ENCODE measurements around the gene CATSPER3.
A peak's percentile ranks its signal among the peaks of the same experiment; 100 is the strongest.

The CATSPER3 gene

DNA sequence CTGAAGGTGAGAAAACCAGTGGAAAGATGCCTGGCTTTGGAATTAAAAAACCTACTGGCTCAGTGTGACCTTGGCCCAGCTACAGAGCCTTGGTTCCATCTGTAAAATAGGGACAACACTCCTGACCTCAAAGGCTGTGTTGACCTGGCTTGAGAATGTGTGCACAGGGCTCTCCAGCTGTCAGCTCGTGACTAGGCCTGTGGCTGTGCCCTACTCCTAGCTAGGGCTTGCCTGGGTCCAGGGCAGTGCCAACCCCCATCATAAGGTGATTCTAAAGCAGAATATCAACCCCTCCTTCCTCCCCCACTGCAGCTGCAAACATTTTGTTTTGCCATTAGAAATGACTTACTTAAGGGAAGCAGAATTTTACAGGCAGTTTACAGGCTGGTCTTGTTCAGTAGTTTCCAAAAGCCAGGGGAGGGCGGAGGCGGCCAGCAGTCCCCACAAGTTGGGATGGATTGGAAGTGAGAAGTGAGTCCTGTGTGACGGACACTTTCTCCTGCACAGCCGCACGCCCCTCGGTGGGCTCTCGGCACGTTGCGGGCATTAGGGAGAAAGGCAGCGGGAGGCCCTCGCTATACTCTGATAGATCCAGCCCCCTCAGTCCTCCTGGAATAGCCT lies 59.0 kb downstream of the CATSPER3 start:
- peak; percentile 50 for DNase-seq (ENCODE audit: low read depth)
- no peaks in the 10 kb centered on the region for H3K36me3 ChIP-seq (ENCODE audit: control insufficient read depth, insufficient read depth, low read length, severe bottlenecking)
- H3K9ac ChIP-seq (ENCODE audit: low read length) = no peak overlapping the region
- H3K4me1 ChIP-seq (ENCODE audit: control insufficient read depth, insufficient read depth, low read length) = no peaks in the 10 kb centered on the region
- H3K27me3 ChIP-seq (replicated peaks; ENCODE audit: control insufficient read depth, insufficient read depth, low read length) = peaks cover 55% of the 10 kb centered on the region
- peaks cover 4% of the 10 kb centered on the region for H3K9me3 ChIP-seq (ENCODE audit: control insufficient read depth, low read length)
- H3K4me3 ChIP-seq (ENCODE audit: low read length) = no peak overlapping the region

DNA sequence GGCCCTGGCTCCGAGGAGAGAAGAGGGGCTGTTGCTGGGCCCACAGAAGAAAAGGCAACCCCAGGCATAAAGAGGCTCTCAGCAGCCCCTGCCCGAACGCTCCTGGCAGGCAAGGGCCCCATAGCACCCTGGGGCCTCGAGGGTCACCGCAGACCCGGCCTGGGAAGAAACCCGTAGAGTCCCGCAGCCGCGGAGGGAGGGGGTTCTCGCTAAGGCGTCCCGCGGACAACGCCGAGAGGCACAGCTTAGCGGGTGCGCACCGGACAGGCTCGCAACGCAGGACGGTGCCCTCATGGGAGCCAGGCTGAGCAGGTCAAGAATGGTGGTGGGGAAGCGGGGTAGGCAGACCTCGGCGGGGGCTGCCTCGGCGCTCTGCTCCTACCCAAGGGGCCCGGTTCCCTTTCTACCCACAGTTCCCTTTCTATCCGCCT lies 59.6 kb downstream of the CATSPER3 start:
- DNase-seq (ENCODE audit: low read depth) = peak; percentile 56
- Histone ChIP-seq H3K36me3 (ENCODE audit: control insufficient read depth, insufficient read depth, low read length, severe bottlenecking) (no peaks in the 10 kb centered on the region), H3K4me1 (ENCODE audit: control insufficient read depth, insufficient read depth, low read length) (no peaks in the 10 kb centered on the region), H3K9me3 (ENCODE audit: control insufficient read depth, low read length) (peaks cover 4% of the 10 kb centered on the region), H3K4me3 (ENCODE audit: low read length) (no peak overlapping the region), H3K9ac (ENCODE audit: low read length) (no peak overlapping the region), H3K27me3 (replicated peaks; ENCODE audit: control insufficient read depth, insufficient read depth, low read length) (peaks cover 53% of the 10 kb centered on the region)

- Histone ChIP-seq H3K4me3 (ENCODE audit: low read length) (no peak overlapping the region), H3K9ac (ENCODE audit: low read length) (no peak overlapping the region), H3K27me3 (replicated peaks; ENCODE audit: control insufficient read depth, insufficient read depth, low read length) (peaks cover 50% of the 10 kb centered on the region), H3K9me3 (ENCODE audit: control insufficient read depth, low read length) (peaks cover 4% of the 10 kb centered on the region), H3K4me1 (ENCODE audit: control insufficient read depth, insufficient read depth, low read length) (no peaks in the 10 kb centered on the region), H3K36me3 (ENCODE audit: control insufficient read depth, insufficient read depth, low read length, severe bottlenecking) (no peaks in the 10 kb centered on the region)
- peak; percentile 41 for DNase-seq (ENCODE audit: low read depth)
Measured at GRCh38 chr5:135027697-135028615, 60.2 kb downstream of the CATSPER3 start.

GRCh38 chr5:135028791-135029476 lies 61.2 kb downstream of the CATSPER3 start:
- peaks cover 45% of the 10 kb centered on the region for H3K27me3 ChIP-seq (replicated peaks; ENCODE audit: control insufficient read depth, insufficient read depth, low read length)
- H3K36me3 ChIP-seq (ENCODE audit: control insufficient read depth, insufficient read depth, low read length, severe bottlenecking) = no peaks in the 10 kb centered on the region
- no peak overlapping the region for H3K9ac ChIP-seq (ENCODE audit: low read length)
- H3K4me1 ChIP-seq (ENCODE audit: control insufficient read depth, insufficient read depth, low read length) = no peaks in the 10 kb centered on the region
- H3K9me3 ChIP-seq (ENCODE audit: control insufficient read depth, low read length) = peaks cover 4% of the 10 kb centered on the region
- no peak overlapping the region for H3K4me3 ChIP-seq (ENCODE audit: low read length)
- peak; percentile 88 for DNase-seq (ENCODE audit: low read depth)

DNA sequence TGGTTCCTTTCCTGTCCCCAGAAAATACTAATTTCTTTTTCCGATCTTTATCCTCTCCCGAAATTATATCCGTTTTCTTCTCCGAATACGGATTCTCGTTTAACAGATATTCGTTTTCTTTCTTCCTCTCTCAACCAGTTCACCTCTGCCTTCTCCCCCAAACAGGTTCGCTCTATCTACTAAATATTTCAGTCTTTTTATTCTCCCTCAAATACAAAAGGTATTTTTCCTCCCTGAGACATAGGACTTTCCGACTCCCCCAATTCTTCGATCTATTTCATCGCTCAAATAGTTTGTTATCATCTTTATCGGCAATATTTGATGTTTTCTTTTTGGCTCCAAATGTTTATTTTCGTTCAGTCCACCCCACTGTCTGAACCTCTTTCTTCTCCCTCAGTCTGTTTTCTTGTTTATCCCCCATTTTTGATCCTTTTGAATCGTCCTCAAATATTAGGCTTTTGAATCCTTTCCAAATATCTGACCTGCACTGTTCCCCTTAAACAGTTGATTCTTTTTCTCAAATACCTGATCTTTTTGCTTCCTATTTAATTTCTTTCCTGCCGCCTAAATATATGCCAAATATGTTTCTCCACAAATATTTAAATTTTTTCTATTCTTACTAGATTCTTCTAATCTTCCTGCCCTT lies 61.9 kb downstream of the CATSPER3 start:
- DNase-seq (ENCODE audit: low read depth) = no peak
- H3K9ac ChIP-seq (ENCODE audit: low read length) = no peak overlapping the region
- no peaks in the 10 kb centered on the region for H3K4me1 ChIP-seq (ENCODE audit: control insufficient read depth, insufficient read depth, low read length)
- H3K27me3 ChIP-seq (replicated peaks; ENCODE audit: control insufficient read depth, insufficient read depth, low read length) = peaks cover 47% of the 10 kb centered on the region
- H3K9me3 ChIP-seq (ENCODE audit: control insufficient read depth, low read length) = peaks cover 4% of the 10 kb centered on the region
- H3K36me3 ChIP-seq (ENCODE audit: control insufficient read depth, insufficient read depth, low read length, severe bottlenecking) = no peaks in the 10 kb centered on the region
- H3K4me3 ChIP-seq (ENCODE audit: low read length) = no peak overlapping the region

- H3K4me3 ChIP-seq (ENCODE audit: low read length) = no peak overlapping the region
- H3K4me1 ChIP-seq (ENCODE audit: control insufficient read depth, insufficient read depth, low read length) = no peaks in the 10 kb centered on the region
- peak; percentile 66 for DNase-seq (ENCODE audit: low read depth)
- H3K36me3 ChIP-seq (ENCODE audit: control insufficient read depth, insufficient read depth, low read length, severe bottlenecking) = no peaks in the 10 kb centered on the region
- no peak overlapping the region for H3K9ac ChIP-seq (ENCODE audit: low read length)
- H3K27me3 ChIP-seq (replicated peaks; ENCODE audit: control insufficient read depth, insufficient read depth, low read length) = peaks cover 54% of the 10 kb centered on the region
- peaks cover 4% of the 10 kb centered on the region for H3K9me3 ChIP-seq (ENCODE audit: control insufficient read depth, low read length)
Measured at GRCh38 chr5:135030123-135030955, 62.6 kb downstream of the CATSPER3 start.

DNA sequence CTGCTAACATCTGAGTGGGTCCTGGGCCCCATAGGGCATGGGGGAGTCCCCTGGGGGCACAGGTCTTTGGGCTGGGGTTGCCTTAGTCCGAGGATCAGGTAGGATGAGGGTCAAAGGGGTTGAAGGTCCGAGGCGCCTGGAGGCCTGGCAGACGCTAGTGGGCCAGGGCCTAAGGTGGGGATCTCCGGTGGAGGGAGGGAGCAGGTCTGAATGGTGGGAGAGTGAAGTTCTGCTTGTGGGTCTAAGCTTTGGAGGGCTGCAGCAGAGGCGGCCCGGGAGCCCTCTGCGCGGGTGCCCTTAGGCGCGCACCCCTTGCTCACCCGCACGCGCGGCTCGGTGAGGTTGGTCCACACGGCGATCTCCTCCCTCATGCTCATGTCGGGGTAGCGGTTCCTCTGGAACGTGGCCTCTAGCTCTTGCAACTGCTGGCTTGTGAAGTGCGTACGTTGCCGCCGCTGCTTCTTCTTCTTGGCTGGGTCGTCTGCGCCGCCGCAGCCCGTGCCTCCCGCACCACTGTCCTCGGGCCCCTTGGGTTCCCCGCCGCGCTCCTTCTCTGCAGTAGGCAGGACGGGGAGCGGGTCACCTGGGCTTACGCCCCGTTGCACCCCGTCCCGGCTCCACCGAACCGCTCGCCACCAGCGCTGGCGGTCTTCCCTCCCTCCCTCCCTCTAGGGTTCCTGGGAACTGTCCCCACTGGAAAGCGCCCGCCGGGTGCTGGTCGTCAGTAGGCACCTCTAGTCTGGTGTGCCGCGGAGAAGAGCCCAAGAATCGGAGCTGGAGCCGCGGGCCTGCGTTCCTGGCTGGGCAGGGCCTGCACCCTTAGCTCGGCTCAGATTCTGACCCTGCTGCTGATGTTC lies 63.5 kb downstream of the CATSPER3 start:
- Histone ChIP-seq H3K9ac (ENCODE audit: low read length) (no peak overlapping the region), H3K27me3 (replicated peaks; ENCODE audit: control insufficient read depth, insufficient read depth, low read length) (peaks cover 61% of the 10 kb centered on the region), H3K9me3 (ENCODE audit: control insufficient read depth, low read length) (peaks cover 4% of the 10 kb centered on the region), H3K4me3 (ENCODE audit: low read length) (no peak overlapping the region), H3K4me1 (ENCODE audit: control insufficient read depth, insufficient read depth, low read length) (no peaks in the 10 kb centered on the region), H3K36me3 (ENCODE audit: control insufficient read depth, insufficient read depth, low read length, severe bottlenecking) (no peaks in the 10 kb centered on the region)
- peak; percentile 60 for DNase-seq (ENCODE audit: low read depth)

DNA sequence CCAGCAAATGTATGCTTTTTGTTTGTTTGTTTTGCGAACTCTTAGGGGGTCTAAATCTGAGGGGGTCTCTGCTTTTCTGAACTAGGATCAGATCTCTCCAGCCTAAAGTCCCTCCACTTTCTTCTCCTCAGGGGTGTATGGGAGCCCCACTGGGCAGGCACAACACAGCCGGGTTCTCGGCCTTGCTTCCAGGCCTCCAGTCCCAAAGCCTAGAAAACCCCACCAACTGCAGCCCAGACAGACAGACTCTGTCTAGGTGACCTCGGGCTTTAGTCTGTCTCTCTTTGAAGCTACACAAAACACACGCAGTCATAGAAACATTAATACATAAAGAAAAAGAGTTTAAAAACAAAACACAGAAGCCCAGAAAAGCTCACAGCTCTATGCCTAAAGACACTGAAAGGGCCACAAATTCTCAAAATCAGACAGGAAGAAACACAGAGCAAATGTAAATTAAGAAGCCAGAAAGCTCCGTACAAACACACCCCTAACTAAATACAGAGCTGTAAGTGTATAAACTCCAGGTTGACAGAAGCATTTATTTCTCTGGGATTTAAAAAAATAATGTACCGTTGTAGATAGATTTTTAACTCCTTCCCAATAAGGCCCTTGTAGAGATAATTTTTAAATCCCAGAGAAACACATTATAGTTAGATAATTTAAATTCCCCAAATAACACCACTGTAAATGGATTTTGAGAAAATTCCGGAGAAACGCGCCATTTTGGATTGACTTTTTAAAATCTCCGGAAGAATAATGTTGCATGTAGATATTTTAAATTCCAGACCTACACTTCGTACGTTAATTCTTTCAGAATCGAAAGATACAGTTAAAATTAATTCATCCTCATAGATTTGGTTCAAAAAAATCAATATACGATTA lies 64.3 kb downstream of the CATSPER3 start:
- Histone ChIP-seq H3K9me3 (ENCODE audit: control insufficient read depth, low read length) (peaks cover 4% of the 10 kb centered on the region), H3K27me3 (replicated peaks; ENCODE audit: control insufficient read depth, insufficient read depth, low read length) (peaks cover 68% of the 10 kb centered on the region), H3K4me3 (ENCODE audit: low read length) (peak overlapping the region; percentile 82), H3K9ac (ENCODE audit: low read length) (peak overlapping the region; percentile 49), H3K4me1 (ENCODE audit: control insufficient read depth, insufficient read depth, low read length) (no peaks in the 10 kb centered on the region), H3K36me3 (ENCODE audit: control insufficient read depth, insufficient read depth, low read length, severe bottlenecking) (no peaks in the 10 kb centered on the region)
- DNase-seq (ENCODE audit: low read depth) = peak; percentile 59

DNA sequence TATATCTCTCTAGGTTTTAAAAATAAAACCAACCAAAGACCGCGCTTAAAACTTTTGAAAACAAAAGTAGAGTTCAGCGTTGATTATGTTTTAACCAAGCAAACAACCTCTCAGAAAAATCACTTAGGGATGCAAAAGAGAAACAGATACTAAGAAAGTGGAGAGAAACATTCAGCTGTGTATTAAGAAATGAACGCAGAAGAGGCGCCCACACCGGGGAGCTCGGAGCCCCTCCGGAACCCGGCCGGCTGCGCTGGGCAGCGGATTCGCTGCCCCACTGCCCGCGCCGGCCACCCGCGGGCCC lies 64.9 kb downstream of the CATSPER3 start:
- Histone ChIP-seq H3K27me3 (replicated peaks; ENCODE audit: control insufficient read depth, insufficient read depth, low read length) (peaks cover 68% of the 10 kb centered on the region), H3K36me3 (ENCODE audit: control insufficient read depth, insufficient read depth, low read length, severe bottlenecking) (no peaks in the 10 kb centered on the region), H3K9ac (ENCODE audit: low read length) (peak overlapping the region; percentile 49), H3K4me1 (ENCODE audit: control insufficient read depth, insufficient read depth, low read length) (no peaks in the 10 kb centered on the region), H3K4me3 (ENCODE audit: low read length) (peak overlapping the region; percentile 82), H3K9me3 (ENCODE audit: control insufficient read depth, low read length) (peaks cover 6% of the 10 kb centered on the region)
- DNase-seq (ENCODE audit: low read depth) = no peak

Measured in adipocyte (in vitro differentiated cells).